GM12878 (cell line): ENCODE data around the gene LAIR1. TPM values are rescaled to one million over a fixed set of nuclear protein-coding genes. Genes with fewer than 3 reads are reported as not detected.

Experiments used
- ATF7 ChIP-seq: fragments of 450-650 bp; IDR thresholded peaks from 2 replicates; pipeline ENCODE4 v1.6.1; 2016; ENCODE audit warnings: low read depth, mild to moderate bottlenecking
- BHLHE40 ChIP-seq, 2 experiments: fragments of 450-650 bp in 1 of 2; IDR thresholded peaks; 2 replicates each; pipeline ENCODE4 v1.6.1; 2011 to 2017; ENCODE audit warnings: low read depth in 2 of 2, borderline replicate concordance in 1 of 2, improper control_type of control experiment in 1 of 2, low read length in 1 of 2, mild to moderate bottlenecking in 1 of 2
- CBX3 ChIP-seq: fragments of 200-600 bp; sonication (generic); IDR thresholded peaks from 2 replicates; pipeline ENCODE4 v1.6.1; 2016; ENCODE audit warnings: low read depth, borderline replicate concordance
- EGR1 ChIP-seq, 2 experiments: IDR thresholded peaks; 1 replicate in 1 of 2; 2 replicates in 1 of 2; pipeline ENCODE4 v1.6.1; 2011 to 2012; ENCODE audit warnings: low read depth in 2 of 2, low read length in 2 of 2, borderline replicate concordance in 1 of 2, mild to moderate bottlenecking in 1 of 2, moderate library complexity in 1 of 2
- EP300 ChIP-seq, 2 experiments: fragments of 150-350 bp in 1 of 2; IDR thresholded peaks; 2 replicates each; pipeline ENCODE4 v1.6.1; 2011 to 2012; ENCODE audit warnings: low read depth in 2 of 2, low read length in 2 of 2, borderline replicate concordance in 1 of 2, improper control_type of control experiment in 1 of 2, inconsistent platforms in 1 of 2; ENCODE audit not compliant: control insufficient read depth in 1 of 2
- FOS ChIP-seq: IDR thresholded peaks from 3 replicates; pipeline ENCODE4 v1.6.1; 2011; ENCODE audit warnings: borderline replicate concordance; ENCODE audit not compliant: insufficient read length; ENCODE audit errors: extremely low read depth
- FOXM1 ChIP-seq: IDR thresholded peaks from 2 replicates; pipeline ENCODE4 v1.6.1; 2012; ENCODE audit warnings: low read depth, mild to moderate bottlenecking, inconsistent platforms, low read length, moderate library complexity
- KDM1A ChIP-seq: fragments of 200-600 bp; sonication (generic); IDR thresholded peaks from 2 replicates; pipeline ENCODE4 v1.6.1; 2016; ENCODE audit warnings: borderline replicate concordance
- RBBP5 ChIP-seq: fragments of 200-600 bp; sonication (generic); conservative IDR thresholded peaks from 2 replicates; pipeline ENCODE4 v1.6.1; 2016
- polyA plus RNA-seq, 11 experiments: library from polyadenylated mRNA; depleted of rRNA in 4 of 11; unstranded in 6 of 11; stranded (reverse) in 5 of 11; fragments of >200 nt; fragmentation: Nextera tagmentation in 4 of 11; fragmentation: Illumina TruSeq in 1 of 11; extraction: Ambion mirVana in 4 of 11; extraction: Trizol in 1 of 11; gene quantifications; 1 replicate in 1 of 11; 2 replicates in 10 of 11; pipeline versions ENCODE4 v1.2.1 to v1.2.3, GENCODE V29; 2011 to 2016; ENCODE audit warnings: inconsistent platforms in 2 of 11, missing spikeins in 2 of 11, low read depth in 1 of 11
- total RNA-seq, 4 experiments: library from RNA; depleted of rRNA in 3 of 4; stranded (reverse); fragments of >200 nt in 3 of 4; fragmentation: Illumina TruSeq in 1 of 4; extraction: Trizol in 1 of 4; gene quantifications; 2 replicates each; pipeline versions ENCODE4 v1.2.1 to v1.2.3, GENCODE V29; 2013 to 2021
- TF ChIP-seq, protein P1 (sequence below): fragments of 150-350 bp; IDR thresholded peaks from 2 replicates; pipeline ENCODE4 v1.6.1; 2016; ENCODE audit warnings: low read depth, low read length
- TF ChIP-seq, protein P2 (sequence below): fragments of 450-650 bp; formaldehyde crosslinking; IDR thresholded peaks from 2 replicates; pipeline ENCODE4 v1.5.0; 2022; ENCODE audit warnings: mild to moderate bottlenecking, missing genetic modification characterization
- TF ChIP-seq, protein P3 (sequence below): fragments of 450-650 bp; IDR thresholded peaks from 2 replicates; pipeline ENCODE4 v1.6.1; 2018; ENCODE audit warnings: borderline replicate concordance, mild to moderate bottlenecking; ENCODE audit not compliant: partially characterized antibody
- TF ChIP-seq, protein P4 (sequence below): fragments of 450-650 bp; IDR thresholded peaks from 2 replicates; pipeline ENCODE4 v1.6.1; 2017; ENCODE audit warnings: low read depth, mild to moderate bottlenecking, moderate library complexity
- TF ChIP-seq, protein P5 (sequence below): IDR thresholded peaks from 2 replicates; pipeline ENCODE4 v1.6.1; 2011; ENCODE audit warnings: low read depth, mild to moderate bottlenecking, low read length, moderate library complexity, borderline replicate concordance; ENCODE audit errors: extremely low read depth

Gene LAIR1
- total and polyA plus RNA-seq, 10 of the 15 experiments (the other 5 are each of a cell fraction or from before 2014, with no cell fraction given): 8.6 to 58.2 (median 35.3) TPM

DNA sequence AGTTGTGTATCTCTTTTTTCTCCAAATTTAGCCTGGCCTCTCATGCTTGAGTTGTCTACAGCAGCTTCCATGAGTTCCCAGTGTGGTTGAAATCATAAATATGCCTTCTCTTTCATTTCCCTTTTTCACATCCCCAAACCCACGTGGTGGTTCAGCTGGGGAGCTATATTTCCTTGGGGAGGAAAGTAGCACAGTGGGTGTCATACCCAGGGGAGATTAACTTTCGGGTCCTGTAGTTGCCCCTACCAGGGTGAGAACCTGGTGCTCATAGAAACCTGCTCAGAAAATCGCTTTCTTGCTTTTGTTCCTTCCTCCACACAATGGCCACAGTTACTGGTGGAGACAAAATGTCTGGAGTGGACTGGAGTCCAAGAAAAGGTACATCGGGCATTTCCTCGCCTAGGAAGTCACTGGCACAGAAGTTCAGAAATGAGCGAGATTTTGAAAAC lies 18.8 kb downstream of the LAIR1 start (continued):
- TF ChIP-seq BHLHE40 (IDR thresholded peaks at IDR 0.05; ENCODE audit: borderline replicate concordance in 1 of 2, low read depth in 2 of 2, low read length in 1 of 2) (peak; percentile 66 to 67), EGR1 (IDR thresholded peaks at IDR 0.05; ENCODE audit: borderline replicate concordance in 1 of 2, low read depth in 2 of 2, low read length in 2 of 2) (peak in 1 of 2 experiments; percentile 50; a peak in 1 of 3 replicates), CBX3 (no peak), KDM1A (no peak), FOXM1 (peak; percentile 91; the same call in 1 of the 2 replicates), ATF7 (peak; percentile 72), RBBP5 (no peak), EP300 (IDR thresholded peaks at IDR 0.05; ENCODE audit: borderline replicate concordance in 1 of 2, control insufficient read depth in 1 of 2, low read depth in 2 of 2, low read length in 2 of 2) (peak; percentile 86 to 87; a peak in 3 of 4 replicates), FOS (no peak)
- TF ChIP-seq, protein P1, sequence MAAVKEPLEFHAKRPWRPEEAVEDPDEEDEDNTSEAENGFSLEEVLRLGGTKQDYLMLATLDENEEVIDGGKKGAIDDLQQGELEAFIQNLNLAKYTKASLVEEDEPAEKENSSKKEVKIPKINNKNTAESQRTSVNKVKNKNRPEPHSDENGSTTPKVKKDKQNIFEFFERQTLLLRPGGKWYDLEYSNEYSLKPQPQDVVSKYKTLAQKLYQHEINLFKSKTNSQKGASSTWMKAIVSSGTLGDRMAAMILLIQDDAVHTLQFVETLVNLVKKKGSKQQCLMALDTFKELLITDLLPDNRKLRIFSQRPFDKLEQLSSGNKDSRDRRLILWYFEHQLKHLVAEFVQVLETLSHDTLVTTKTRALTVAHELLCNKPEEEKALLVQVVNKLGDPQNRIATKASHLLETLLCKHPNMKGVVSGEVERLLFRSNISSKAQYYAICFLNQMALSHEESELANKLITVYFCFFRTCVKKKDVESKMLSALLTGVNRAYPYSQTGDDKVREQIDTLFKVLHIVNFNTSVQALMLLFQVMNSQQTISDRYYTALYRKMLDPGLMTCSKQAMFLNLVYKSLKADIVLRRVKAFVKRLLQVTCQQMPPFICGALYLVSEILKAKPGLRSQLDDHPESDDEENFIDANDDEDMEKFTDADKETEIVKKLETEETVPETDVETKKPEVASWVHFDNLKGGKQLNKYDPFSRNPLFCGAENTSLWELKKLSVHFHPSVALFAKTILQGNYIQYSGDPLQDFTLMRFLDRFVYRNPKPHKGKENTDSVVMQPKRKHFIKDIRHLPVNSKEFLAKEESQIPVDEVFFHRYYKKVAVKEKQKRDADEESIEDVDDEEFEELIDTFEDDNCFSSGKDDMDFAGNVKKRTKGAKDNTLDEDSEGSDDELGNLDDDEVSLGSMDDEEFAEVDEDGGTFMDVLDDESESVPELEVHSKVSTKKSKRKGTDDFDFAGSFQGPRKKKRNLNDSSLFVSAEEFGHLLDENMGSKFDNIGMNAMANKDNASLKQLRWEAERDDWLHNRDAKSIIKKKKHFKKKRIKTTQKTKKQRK: no peak
- TF ChIP-seq, protein P2, sequence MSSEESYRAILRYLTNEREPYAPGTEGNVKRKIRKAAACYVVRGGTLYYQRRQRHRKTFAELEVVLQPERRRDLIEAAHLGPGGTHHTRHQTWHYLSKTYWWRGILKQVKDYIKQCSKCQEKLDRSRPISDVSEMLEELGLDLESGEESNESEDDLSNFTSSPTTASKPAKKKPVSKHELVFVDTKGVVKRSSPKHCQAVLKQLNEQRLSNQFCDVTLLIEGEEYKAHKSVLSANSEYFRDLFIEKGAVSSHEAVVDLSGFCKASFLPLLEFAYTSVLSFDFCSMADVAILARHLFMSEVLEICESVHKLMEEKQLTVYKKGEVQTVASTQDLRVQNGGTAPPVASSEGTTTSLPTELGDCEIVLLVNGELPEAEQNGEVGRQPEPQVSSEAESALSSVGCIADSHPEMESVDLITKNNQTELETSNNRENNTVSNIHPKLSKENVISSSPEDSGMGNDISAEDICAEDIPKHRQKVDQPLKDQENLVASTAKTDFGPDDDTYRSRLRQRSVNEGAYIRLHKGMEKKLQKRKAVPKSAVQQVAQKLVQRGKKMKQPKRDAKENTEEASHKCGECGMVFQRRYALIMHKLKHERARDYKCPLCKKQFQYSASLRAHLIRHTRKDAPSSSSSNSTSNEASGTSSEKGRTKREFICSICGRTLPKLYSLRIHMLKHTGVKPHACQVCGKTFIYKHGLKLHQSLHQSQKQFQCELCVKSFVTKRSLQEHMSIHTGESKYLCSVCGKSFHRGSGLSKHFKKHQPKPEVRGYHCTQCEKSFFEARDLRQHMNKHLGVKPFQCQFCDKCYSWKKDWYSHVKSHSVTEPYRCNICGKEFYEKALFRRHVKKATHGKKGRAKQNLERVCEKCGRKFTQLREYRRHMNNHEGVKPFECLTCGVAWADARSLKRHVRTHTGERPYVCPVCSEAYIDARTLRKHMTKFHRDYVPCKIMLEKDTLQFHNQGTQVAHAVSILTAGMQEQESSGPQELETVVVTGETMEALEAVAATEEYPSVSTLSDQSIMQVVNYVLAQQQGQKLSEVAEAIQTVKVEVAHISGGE (CRISPR knock-in tag): no peak
- TF ChIP-seq, protein P3, sequence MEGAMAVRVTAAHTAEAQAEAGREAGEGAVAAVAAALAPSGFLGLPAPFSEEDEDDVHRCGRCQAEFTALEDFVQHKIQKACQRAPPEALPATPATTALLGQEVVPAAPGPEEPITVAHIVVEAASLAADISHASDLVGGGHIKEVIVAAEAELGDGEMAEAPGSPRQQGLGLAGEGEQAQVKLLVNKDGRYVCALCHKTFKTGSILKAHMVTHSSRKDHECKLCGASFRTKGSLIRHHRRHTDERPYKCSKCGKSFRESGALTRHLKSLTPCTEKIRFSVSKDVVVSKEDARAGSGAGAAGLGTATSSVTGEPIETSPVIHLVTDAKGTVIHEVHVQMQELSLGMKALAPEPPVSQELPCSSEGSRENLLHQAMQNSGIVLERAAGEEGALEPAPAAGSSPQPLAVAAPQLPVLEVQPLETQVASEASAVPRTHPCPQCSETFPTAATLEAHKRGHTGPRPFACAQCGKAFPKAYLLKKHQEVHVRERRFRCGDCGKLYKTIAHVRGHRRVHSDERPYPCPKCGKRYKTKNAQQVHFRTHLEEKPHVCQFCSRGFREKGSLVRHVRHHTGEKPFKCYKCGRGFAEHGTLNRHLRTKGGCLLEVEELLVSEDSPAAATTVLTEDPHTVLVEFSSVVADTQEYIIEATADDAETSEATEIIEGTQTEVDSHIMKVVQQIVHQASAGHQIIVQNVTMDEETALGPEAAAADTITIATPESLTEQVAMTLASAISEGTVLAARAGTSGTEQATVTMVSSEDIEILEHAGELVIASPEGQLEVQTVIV: no peak
- TF ChIP-seq, protein P4, sequence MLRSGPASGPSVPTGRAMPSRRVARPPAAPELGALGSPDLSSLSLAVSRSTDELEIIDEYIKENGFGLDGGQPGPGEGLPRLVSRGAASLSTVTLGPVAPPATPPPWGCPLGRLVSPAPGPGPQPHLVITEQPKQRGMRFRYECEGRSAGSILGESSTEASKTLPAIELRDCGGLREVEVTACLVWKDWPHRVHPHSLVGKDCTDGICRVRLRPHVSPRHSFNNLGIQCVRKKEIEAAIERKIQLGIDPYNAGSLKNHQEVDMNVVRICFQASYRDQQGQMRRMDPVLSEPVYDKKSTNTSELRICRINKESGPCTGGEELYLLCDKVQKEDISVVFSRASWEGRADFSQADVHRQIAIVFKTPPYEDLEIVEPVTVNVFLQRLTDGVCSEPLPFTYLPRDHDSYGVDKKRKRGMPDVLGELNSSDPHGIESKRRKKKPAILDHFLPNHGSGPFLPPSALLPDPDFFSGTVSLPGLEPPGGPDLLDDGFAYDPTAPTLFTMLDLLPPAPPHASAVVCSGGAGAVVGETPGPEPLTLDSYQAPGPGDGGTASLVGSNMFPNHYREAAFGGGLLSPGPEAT: peak; percentile 95
- TF ChIP-seq, protein P5, sequence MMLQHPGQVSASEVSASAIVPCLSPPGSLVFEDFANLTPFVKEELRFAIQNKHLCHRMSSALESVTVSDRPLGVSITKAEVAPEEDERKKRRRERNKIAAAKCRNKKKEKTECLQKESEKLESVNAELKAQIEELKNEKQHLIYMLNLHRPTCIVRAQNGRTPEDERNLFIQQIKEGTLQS: no peak
